Naive B cell (primary cell): ENCODE data around the gene FGD2. TPM values are rescaled to one million over a fixed set of nuclear protein-coding genes. Genes with fewer than 3 reads are reported as not detected.

ENCODE experiments used
- ATAC-seq, 2 donors: fragments of 150-1000 bp; cut with Tn5 transposase; 2 replicates each; pipeline ENCODE4 v1.10.0; 2021; ENCODE audit warnings: low read depth in 2 of 2, mild to moderate bottlenecking in 2 of 2, moderate library complexity in 2 of 2
- DNase-seq: peaks from one replicate; pipeline ENCODE4 v3.0.0; 2022
- H3K27ac Mint-ChIP-seq, 6 donors: one replicate each; pipeline ENCODE4 v1.8.0; 2020 to 2022; ENCODE audit warnings: mild to moderate bottlenecking in 6 of 6, mixed read lengths in 6 of 6, moderate library complexity in 5 of 6, inconsistent platforms in 2 of 6
- H3K27me3 Mint-ChIP-seq, 3 donors: one replicate each; pipeline ENCODE4 v1.8.0; 2021 to 2022; ENCODE audit warnings: mixed read lengths in 3 of 3, mild to moderate bottlenecking in 1 of 3
- H3K36me3 Mint-ChIP-seq, 2 donors: one replicate each; pipeline ENCODE4 v1.8.0; 2020 to 2022; ENCODE audit warnings: mixed read lengths in 2 of 2, inconsistent platforms in 1 of 2, mild to moderate bottlenecking in 1 of 2
- H3K4me1 Mint-ChIP-seq, 3 donors: one replicate each; pipeline ENCODE4 v1.8.0; 2020 to 2022; ENCODE audit warnings: mixed read lengths in 3 of 3, inconsistent platforms in 1 of 3, mild to moderate bottlenecking in 1 of 3, moderate library complexity in 1 of 3
- H3K4me3 Mint-ChIP-seq, 8 donors: one replicate each; pipeline ENCODE4 v1.8.0; 2020 to 2022; ENCODE audit warnings: mild to moderate bottlenecking in 8 of 8, mixed read lengths in 8 of 8, moderate library complexity in 8 of 8, inconsistent platforms in 2 of 8
- H3K9me3 Mint-ChIP-seq, 7 donors: one replicate each; pipeline ENCODE4 v1.8.0; 2020 to 2022; ENCODE audit warnings: mixed read lengths in 7 of 7, mild to moderate bottlenecking in 5 of 7, inconsistent platforms in 2 of 7, moderate library complexity in 1 of 7
- polyA plus RNA-seq, 6 donors: library from polyadenylated mRNA; unstranded; fragments of 300-500 nt; fragmentation: Illumina TruSeq; gene quantifications; one replicate each; pipeline ENCODE4 v1.2.3, GENCODE V29; 2021; ENCODE audit warnings: low read depth in 6 of 6

The FGD2 gene
- polyA plus RNA-seq, 6 donors from 2014 or later, result 31.5 to 133 (median 69.2) TPM

DNA sequence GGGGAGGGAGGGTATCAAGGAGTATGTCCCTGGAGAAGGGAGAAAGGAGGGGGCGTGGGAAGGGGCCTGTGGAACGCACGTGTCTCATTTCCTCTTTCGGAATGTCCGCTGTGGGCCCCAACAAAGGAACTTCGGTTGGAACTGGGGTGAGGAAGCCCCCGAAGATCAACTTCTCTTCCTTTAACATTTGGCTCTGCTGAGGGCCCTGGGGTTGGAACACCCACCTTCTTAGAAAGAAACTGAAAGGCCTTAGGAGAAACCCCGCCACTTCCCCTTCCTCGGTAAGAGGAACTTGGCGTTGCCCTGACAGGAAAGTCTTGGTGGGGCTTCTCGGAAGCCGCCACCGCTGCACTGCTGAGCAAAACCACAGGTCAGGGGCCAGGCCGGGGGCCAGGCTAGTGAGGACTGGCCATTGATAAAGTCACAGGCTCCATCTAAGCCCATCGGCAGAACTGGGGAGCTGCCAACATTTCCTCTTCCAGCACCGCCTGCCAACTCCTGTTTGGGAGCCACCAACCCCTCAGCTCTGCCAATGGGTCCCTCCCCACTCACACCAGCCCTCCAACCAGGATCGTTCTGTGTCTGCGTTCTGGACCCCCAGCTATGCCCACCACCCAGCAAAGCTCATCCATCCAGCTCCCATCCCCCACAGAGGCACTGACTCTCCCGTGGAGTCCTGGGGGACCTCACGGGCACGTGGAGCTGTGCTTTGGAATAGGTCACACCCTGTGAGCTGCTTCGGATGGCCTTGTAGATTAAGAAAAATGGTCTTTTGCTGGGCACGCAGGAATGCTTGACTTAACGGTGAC, 44.8 kb downstream of the FGD2 start:
- ATAC-seq (peak; percentile 60 to 71), DNase-seq (peak; percentile 87)
- Mint-ChIP-seq H3K36me3 (no peaks in the 10 kb centered on the region), H3K4me3 (peak overlapping the region; percentile 74 to 97 (median 90)), H3K27ac (peak overlapping the region; percentile 98 to 100 (median 100)), H3K27me3 (peaks cover 0 to 8% (median 5%) of the 10 kb centered on the region in 3 donors), H3K9me3 (peaks cover 0 to 4% (median 0%) of the 10 kb centered on the region in 7 donors), H3K4me1 (peaks cover 44 to 55% (median 54%) of the 10 kb centered on the region in 3 donors)

DNA sequence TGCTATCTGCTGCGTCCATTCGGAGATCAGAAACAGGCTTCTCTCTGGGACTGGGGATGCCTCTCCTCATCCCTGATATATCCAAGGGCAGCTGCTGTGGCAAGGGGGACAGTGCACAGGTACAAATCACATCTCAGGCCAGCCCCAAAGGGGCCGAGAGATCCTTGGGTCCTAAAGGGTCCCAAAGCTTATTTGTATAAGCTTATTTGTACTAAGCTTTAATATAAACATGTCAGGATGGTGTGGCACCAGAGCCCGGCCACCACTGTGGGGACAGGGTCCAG, 45.3 kb downstream of the FGD2 start:
- peak overlapping the region; percentile 67 to 97 (median 86) for H3K4me3 Mint-ChIP-seq
- H3K36me3 Mint-ChIP-seq, result no peaks in the 10 kb centered on the region
- peaks cover 0 to 8% (median 5%) of the 10 kb centered on the region in 3 donors for H3K27me3 Mint-ChIP-seq
- ATAC-seq, result no peak
- peak; percentile 14 for DNase-seq
- peaks cover 44 to 55% (median 54%) of the 10 kb centered on the region in 3 donors for H3K4me1 Mint-ChIP-seq
- H3K27ac Mint-ChIP-seq, result peak overlapping the region; percentile 98 to 100 (median 100)
- H3K9me3 Mint-ChIP-seq, result peaks cover 0 to 4% (median 0%) of the 10 kb centered on the region in 7 donors

DNA sequence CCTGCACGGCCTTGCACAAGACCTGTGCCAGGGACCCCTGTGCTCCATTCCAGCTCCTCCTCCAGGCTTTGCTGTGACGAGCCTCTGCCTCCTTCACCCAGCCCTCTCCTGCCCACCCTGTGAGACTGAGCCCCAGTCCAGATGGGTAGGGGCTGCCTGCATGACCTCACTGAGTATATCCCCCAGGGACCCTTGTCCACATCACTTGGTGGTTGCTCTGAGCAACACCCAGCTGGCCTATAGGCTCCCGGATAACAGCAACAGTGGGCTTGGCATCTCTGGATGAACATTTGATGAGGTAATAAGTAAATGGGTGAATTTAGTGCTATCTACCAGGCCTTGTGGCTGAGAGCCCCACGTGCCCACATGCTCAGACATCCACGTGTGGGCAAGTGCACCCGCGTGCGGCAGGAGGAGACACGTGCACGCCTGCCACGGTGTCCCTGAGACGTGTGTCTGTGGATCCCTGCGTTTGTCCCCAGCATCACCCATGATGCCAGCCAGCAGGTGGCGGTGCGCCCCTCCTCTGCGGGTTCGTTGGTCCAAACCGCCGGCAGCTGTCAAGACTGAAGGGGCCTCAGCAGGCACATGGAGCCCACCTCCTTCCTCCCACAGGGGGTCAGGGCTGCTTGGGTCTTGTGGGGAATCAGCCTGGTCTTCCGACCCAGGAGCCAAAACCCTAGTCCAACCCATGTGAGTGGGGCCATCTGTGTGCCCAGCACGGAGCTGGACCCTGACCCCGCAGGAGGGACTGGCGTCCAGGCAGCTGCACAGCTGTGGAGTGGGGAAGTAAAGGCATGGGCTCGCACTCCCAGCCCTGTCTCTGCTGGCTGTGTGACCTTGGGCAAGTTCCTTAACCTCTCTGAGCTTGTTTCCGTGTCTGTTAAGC, 45.9 kb downstream of the FGD2 start:
- Mint-ChIP-seq H3K9me3 (peaks cover 0 to 4% (median 0%) of the 10 kb centered on the region in 7 donors), H3K4me3 (peak overlapping the region; percentile 45 to 97 (median 78)), H3K27ac (peak overlapping the region; percentile 98 to 100 (median 100)), H3K4me1 (peaks cover 44 to 54% (median 53%) of the 10 kb centered on the region in 3 donors), H3K36me3 (no peaks in the 10 kb centered on the region), H3K27me3 (peaks cover 0 to 8% (median 5%) of the 10 kb centered on the region in 3 donors)
- DNase-seq (peak; percentile 87), ATAC-seq (peak; percentile 54 to 59)

DNA sequence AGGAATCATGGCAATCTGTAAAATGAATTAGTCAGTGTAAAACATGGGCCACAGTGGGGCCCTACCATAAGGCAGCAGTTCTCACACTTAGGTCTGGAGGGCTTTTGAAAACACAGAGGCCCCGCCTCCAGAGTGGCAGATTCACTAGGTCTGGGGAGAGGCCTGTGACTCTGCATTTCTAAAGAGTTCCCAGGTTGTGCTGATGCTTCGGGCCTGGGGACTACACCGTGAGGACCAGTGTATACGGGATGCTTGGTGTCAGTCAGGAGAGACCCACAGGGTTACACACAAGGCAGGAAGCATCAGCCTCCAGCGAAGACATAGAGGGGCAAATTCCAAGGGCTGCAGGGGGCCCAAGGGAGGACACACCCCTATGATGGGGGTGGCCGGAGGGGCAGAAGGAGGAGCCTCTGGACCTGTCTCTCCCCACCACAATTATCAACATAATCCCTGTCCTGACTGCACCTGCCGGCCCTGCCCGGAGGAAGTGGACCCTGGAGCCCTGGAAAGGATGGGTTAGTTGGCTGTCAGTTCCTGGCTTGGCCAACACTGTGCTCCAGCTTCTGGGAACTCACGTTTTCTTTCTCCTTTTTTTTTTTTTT, 46.7 kb downstream of the FGD2 start:
- Mint-ChIP-seq H3K9me3 (peaks cover 0 to 4% (median 0%) of the 10 kb centered on the region in 7 donors), H3K4me1 (peaks cover 40 to 53% (median 49%) of the 10 kb centered on the region in 3 donors), H3K4me3 (peak overlapping the region in 4 of 8 donors; percentile 37 to 82 (median 66)), H3K27ac (peak overlapping the region; percentile 71 to 100 (median 88)), H3K36me3 (no peaks in the 10 kb centered on the region), H3K27me3 (peaks cover 0 to 8% (median 5%) of the 10 kb centered on the region in 3 donors)
- ATAC-seq, result no peak
- DNase-seq, result no peak

DNA sequence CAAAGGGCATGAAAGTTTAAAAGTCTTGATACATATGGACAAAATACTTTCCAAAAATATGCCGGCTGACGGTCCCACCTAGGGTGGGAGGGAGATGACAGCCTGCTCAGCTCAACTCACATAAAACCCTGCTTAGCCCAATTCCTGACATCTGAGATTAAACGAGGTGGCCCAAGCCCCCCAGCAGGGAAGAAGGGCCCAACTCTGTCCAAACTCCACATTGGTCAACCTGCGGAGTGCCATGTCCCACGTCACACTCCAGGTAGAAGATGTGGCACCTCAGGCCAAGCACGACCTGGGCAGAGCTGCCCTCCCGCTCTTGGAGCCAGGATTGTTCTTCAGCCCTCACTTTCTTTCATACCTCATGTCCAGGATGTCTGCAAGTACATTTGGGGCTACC, 48.2 kb downstream of the FGD2 start:
- Mint-ChIP-seq H3K9me3 (peaks cover 0 to 4% (median 0%) of the 10 kb centered on the region in 7 donors), H3K27me3 (peaks cover 0 to 16% (median 9%) of the 10 kb centered on the region in 3 donors), H3K36me3 (no peaks in the 10 kb centered on the region), H3K4me3 (no peak overlapping the region), H3K27ac (no peak overlapping the region), H3K4me1 (peaks cover 31 to 37% (median 35%) of the 10 kb centered on the region in 3 donors)
- no peak for ATAC-seq
- DNase-seq, result no peak

DNA sequence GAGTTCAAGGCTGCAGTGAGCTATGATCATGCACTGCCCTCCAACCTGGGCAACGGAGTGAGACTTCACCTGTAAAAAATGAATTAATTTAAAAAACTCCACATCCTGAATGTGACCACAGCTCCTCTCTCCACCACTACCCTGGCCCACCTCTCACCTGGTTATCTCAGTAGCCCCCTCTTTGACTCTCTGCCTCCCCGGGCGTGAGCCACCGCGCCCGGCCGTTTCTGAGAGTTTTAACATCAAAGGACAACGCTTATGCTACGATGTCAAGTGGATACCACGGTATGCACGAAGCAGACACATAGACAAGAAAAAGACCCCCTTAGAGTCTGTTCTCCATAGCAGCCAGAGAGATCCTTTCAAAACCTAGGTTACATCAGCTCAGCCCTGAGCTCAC, 48.7 kb downstream of the FGD2 start:
- Mint-ChIP-seq H3K36me3 (no peaks in the 10 kb centered on the region), H3K4me3 (no peak overlapping the region), H3K27ac (peak overlapping the region in 1 of 6 donors; percentile 50), H3K9me3 (peaks cover 0 to 1% (median 0%) of the 10 kb centered on the region in 7 donors), H3K27me3 (peaks cover 0 to 16% (median 9%) of the 10 kb centered on the region in 3 donors), H3K4me1 (peaks cover 26 to 33% (median 30%) of the 10 kb centered on the region in 3 donors)
- DNase-seq, result no peak
- ATAC-seq, result no peak

DNA sequence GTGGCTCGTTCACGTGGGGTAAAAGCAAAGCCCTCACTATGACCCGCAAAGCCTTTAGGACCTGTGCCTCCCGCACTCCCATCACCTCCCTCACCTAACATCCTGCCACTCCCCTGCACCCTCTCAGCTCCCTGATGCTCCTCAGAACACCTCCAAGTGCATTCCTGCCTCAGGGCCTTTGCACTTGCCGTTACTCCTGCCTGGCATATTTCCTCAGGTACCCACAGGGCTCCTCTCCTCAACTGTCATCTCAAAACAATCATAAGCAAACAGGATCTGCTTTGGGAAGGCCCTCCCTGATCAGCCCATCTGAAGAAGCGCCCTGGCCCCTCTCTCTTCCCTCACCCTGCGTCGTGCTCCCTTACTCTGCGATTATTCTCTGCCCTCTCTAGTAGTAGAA, 49.1 kb downstream of the FGD2 start:
- Mint-ChIP-seq H3K27ac (peak overlapping the region in 3 of 6 donors; percentile 50 to 83 (median 67)), H3K4me1 (peaks cover 22 to 28% (median 26%) of the 10 kb centered on the region in 3 donors), H3K27me3 (peaks cover 0 to 16% (median 9%) of the 10 kb centered on the region in 3 donors), H3K9me3 (peaks cover 0 to 1% (median 0%) of the 10 kb centered on the region in 7 donors), H3K36me3 (no peaks in the 10 kb centered on the region), H3K4me3 (no peak overlapping the region)
- ATAC-seq (no peak), DNase-seq (no peak)

DNA sequence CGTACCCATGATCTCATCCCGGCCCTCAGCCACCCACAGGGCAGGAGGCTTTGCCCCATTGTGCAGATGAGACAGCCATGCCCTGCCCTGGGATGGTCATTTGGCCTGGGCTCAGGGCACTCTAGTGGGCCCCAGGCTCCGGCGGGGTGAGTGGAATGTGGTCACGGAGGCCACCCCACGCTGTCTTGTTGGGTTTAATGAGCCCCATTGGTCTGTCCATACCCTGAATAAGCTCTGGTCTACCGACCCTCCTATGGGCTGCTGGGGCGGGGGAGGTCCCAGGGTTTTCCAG, 50.6 kb downstream of the FGD2 start:
- H3K4me1 Mint-ChIP-seq, result peaks cover 11 to 15% (median 14%) of the 10 kb centered on the region in 3 donors
- no peak overlapping the region for H3K27ac Mint-ChIP-seq
- ATAC-seq (no peak), DNase-seq (no peak)
- no peaks in the 10 kb centered on the region for H3K36me3 Mint-ChIP-seq
- H3K27me3 Mint-ChIP-seq, result peaks cover 0 to 16% (median 9%) of the 10 kb centered on the region in 3 donors
- H3K9me3 Mint-ChIP-seq, result peaks cover 0 to under 1% (median 0%) of the 10 kb centered on the region in 7 donors
- H3K4me3 Mint-ChIP-seq, result no peak overlapping the region

DNA sequence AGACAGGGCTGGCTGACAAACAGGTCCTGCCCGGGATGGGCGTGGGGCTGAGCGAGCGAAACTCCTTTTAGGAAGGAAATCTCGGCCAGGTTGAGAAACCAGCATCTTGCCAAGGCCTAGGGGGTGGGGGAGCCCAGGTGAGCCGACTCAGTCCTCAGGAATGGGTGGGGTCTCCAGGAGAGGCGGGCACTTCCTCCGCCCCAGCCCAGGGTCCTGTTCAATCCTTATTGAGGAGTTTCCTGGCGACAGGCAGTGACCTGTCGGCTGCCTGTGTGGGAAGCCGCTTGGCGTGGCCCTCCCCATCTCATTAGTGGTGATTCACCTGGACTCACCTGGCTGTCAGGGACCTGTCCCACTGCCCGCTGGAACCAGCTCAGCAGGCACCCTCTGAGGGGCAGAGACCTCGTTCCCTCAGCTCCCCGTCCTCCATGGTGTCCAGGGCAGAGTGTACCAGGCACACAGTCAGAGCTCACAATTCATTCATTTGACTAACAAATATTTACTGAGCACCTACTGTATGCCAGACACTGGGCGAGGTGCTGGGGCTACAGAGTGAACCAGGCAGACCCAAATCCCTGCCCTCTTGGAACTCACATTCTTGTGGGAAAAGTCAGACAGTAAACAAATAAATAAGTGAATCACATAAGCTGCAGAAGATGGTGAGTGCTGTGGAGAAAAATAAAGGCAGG, 51.1 kb downstream of the FGD2 start:
- Mint-ChIP-seq H3K4me1 (peaks cover 6 to 11% (median 8%) of the 10 kb centered on the region in 3 donors), H3K27ac (no peak overlapping the region), H3K9me3 (no peaks in the 10 kb centered on the region), H3K27me3 (peaks cover 0 to 16% (median 9%) of the 10 kb centered on the region in 3 donors), H3K36me3 (no peaks in the 10 kb centered on the region), H3K4me3 (no peak overlapping the region)
- ATAC-seq (no peak), DNase-seq (no peak)

DNA sequence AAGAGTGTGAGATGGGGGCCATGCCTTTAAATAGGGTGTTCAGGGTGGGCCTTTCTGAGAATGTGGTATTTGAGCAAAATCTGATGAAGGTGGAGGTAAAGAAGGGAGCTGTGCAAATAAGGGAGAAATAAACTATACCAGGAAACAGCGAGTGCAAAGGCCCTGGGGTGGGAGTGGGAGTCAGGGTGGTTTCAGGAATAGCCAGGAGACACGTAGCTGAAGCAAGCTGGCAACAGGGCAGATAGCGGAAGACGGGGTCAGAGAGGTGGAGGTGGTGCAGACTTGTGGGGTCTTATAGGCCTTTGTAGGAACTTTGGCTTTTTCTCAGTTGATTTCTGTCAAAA, 51.6 kb downstream of the FGD2 start:
- ATAC-seq (no peak), DNase-seq (no peak)
- Mint-ChIP-seq H3K4me3 (no peak overlapping the region), H3K9me3 (no peaks in the 10 kb centered on the region), H3K36me3 (no peaks in the 10 kb centered on the region), H3K27ac (peak overlapping the region in 1 of 6 donors; percentile 73), H3K27me3 (peaks cover 0 to 16% (median 9%) of the 10 kb centered on the region in 3 donors), H3K4me1 (peaks cover under 1 to 11% (median 3%) of the 10 kb centered on the region in 3 donors)

DNA sequence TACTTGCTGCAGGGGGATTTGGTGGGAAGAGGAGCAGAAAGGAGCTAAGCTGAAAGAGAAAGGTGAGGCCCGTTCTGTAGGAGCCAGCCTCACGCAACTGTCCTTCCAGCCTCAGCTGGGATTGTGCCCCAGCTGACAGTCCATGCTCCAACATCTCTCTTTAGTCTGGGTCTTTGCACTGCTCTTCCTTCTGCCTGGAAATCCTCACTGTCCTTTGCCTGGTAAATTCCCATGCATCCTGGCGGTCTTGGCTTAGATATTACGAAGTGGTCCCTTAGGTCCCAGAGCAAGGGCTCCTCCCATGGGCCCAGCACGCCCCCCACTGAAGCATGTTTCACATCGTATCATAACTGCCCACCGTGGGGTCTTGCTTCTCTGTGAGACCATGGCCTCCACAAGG, 52.2 kb downstream of the FGD2 start:
- H3K27ac Mint-ChIP-seq, result peak overlapping the region in 1 of 6 donors; percentile 33
- DNase-seq, result no peak
- H3K9me3 Mint-ChIP-seq, result no peaks in the 10 kb centered on the region

DNA sequence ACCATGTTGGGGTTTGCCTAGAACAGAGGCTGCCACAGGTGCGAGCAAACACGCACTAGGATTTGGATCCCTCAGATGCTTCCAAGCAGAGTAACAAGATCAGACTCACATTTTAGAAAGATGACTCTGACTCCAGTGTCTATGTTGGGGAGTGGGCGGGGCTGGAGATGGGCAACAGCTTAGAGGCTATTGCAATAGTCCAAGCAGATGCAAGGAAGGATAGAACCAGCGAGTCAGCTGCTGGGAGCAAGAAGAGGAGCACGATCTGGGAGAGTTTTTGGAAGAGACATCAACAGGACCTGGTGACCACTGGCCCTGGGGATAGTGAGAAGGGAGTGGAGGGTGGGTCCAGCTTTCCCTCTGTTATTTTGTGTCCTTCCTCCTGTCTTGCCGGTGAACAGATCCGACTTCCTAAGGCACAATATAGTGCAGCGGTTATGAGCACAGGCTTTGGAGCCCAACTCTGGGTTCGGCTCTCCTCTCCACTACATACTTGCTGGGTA, 52.7 kb downstream of the FGD2 start:
- H3K36me3 Mint-ChIP-seq, result no peaks in the 10 kb centered on the region
- peaks cover 0 to 16% (median 9%) of the 10 kb centered on the region in 3 donors for H3K27me3 Mint-ChIP-seq
- DNase-seq (no peak), ATAC-seq (no peak)
- peaks cover 0 to 11% (median 3%) of the 10 kb centered on the region in 3 donors for H3K4me1 Mint-ChIP-seq
- H3K27ac Mint-ChIP-seq, result peak overlapping the region in 1 of 6 donors; percentile 33
- no peaks in the 10 kb centered on the region for H3K9me3 Mint-ChIP-seq
- no peak overlapping the region for H3K4me3 Mint-ChIP-seq

More for the DNA sequence above, 52.2 kb downstream of the FGD2 start:
- Mint-ChIP-seq H3K4me3 (peak overlapping the region in 1 of 8 donors; percentile 45), H3K36me3 (no peaks in the 10 kb centered on the region), H3K4me1 (peaks cover 0 to 11% (median 3%) of the 10 kb centered on the region in 3 donors), H3K27me3 (peaks cover 0 to 16% (median 9%) of the 10 kb centered on the region in 3 donors)
- ATAC-seq, result no peak
